ENCODE data around the gene LENG8.

The LENG8 gene

GRCh38 chr19:54484451-54484850 is 35.5 kb downstream of the LENG8 start:
- peaks cover 0 to 3% of the 10 kb centered on the region in 2 donors for H3K9me3 ChIP-seq (replicated peaks in 1 of 2; ENCODE audit: control insufficient read depth in 2 of 2, insufficient read depth in 1 of 2, low read depth in 1 of 2, low read length in 2 of 2)
- no CpG with 5 or more reads among the region's 10 CpGs for WGBS, 2 donors (ENCODE audit: extremely low coverage in 2 of 2, insufficient read length in 2 of 2, insufficient replicate concordance in 1 of 2)

GRCh38 chr19:54485851-54486250 is 36.9 kb downstream of the LENG8 start:
- no CpG with 5 or more reads among the region's 5 CpGs for WGBS, 2 donors (ENCODE audit: extremely low coverage in 2 of 2, insufficient read length in 2 of 2, insufficient replicate concordance in 1 of 2)
- Histone ChIP-seq H2AFZ (ENCODE audit: low read length) (no peak overlapping the region), H3K4me2 (ENCODE audit: insufficient read depth, low read length, poor library complexity, severe bottlenecking) (no peak overlapping the region), H2BK120ac (ENCODE audit: low read depth, low read length) (no peak overlapping the region), H3K9ac (ENCODE audit: low read depth, low read length, poor library complexity) (no peak overlapping the region), H3K18ac (ENCODE audit: low read length) (no peak overlapping the region), H3K4me3 (ENCODE audit: low read length in 2 of 2) (no peak overlapping the region), H2AK5ac (ENCODE audit: low read depth, low read length) (no peak overlapping the region), H3K14ac (ENCODE audit: low read length) (no peak overlapping the region), H2BK5ac (ENCODE audit: low read length) (no peak overlapping the region), H2BK15ac (ENCODE audit: low read length) (no peak overlapping the region), H3K9me3 (replicated peaks in 1 of 2; ENCODE audit: control insufficient read depth in 2 of 2, insufficient read depth in 1 of 2, low read depth in 1 of 2, low read length in 2 of 2) (peaks cover 0 to 4% of the 10 kb centered on the region in 2 donors), H3K27ac (replicated peaks; ENCODE audit: low read length) (no peak overlapping the region), H2BK12ac (ENCODE audit: low read length) (no peak overlapping the region), H3K4ac (ENCODE audit: low read length) (no peak overlapping the region), H3K36me3 (replicated peaks in 1 of 2; ENCODE audit: control insufficient read depth in 2 of 2, insufficient read depth in 2 of 2, low read length in 2 of 2) (no peaks in the 10 kb centered on the region), H3K27me3 (ENCODE audit: control insufficient read depth in 3 of 3, insufficient read depth in 3 of 3, low read depth in 1 of 3, low read length in 3 of 3) (peaks cover 0 to 16% (median 0%) of the 10 kb centered on the region in 3 experiments), H4K91ac (ENCODE audit: low read depth, low read length, poor library complexity) (no peak overlapping the region), H3K4me1 (ENCODE audit: control insufficient read depth in 2 of 2, insufficient read depth in 1 of 2, low read depth in 1 of 2, low read length in 2 of 2) (no peaks in the 10 kb centered on the region), H4K8ac (ENCODE audit: low read depth, low read length) (no peak overlapping the region), H3K79me1 (ENCODE audit: low read depth, low read length) (no peaks in the 10 kb centered on the region), H3K23ac (ENCODE audit: low read depth, low read length, poor library complexity) (no peak overlapping the region)
- DNase-seq (ENCODE audit: low spot score), result no peak

More at GRCh38 chr19:54484451-54484850, 35.5 kb downstream of the LENG8 start:
- H2BK12ac ChIP-seq (ENCODE audit: low read length), result no peak overlapping the region
- H3K4me3 ChIP-seq (ENCODE audit: low read length in 2 of 2), result no peak overlapping the region
- H2AFZ ChIP-seq (ENCODE audit: low read length), result no peak overlapping the region
- no peaks in the 10 kb centered on the region for H3K4me1 ChIP-seq (ENCODE audit: control insufficient read depth in 2 of 2, insufficient read depth in 1 of 2, low read depth in 1 of 2, low read length in 2 of 2)
- no peaks in the 10 kb centered on the region for H3K36me3 ChIP-seq (replicated peaks in 1 of 2; ENCODE audit: control insufficient read depth in 2 of 2, insufficient read depth in 2 of 2, low read length in 2 of 2)
- H3K9ac ChIP-seq (ENCODE audit: low read depth, low read length, poor library complexity), result no peak overlapping the region
- no peak overlapping the region for H2BK15ac ChIP-seq (ENCODE audit: low read length)
- no peak overlapping the region for H3K4ac ChIP-seq (ENCODE audit: low read length)
- H3K79me1 ChIP-seq (ENCODE audit: low read depth, low read length), result no peaks in the 10 kb centered on the region
- H3K23ac ChIP-seq (ENCODE audit: low read depth, low read length, poor library complexity), result no peak overlapping the region
- H4K8ac ChIP-seq (ENCODE audit: low read depth, low read length), result no peak overlapping the region
- H3K27me3 ChIP-seq (ENCODE audit: control insufficient read depth in 3 of 3, insufficient read depth in 3 of 3, low read depth in 1 of 3, low read length in 3 of 3), result peaks cover 0 to 9% (median 0%) of the 10 kb centered on the region in 3 experiments
- no peak overlapping the region for H2AK5ac ChIP-seq (ENCODE audit: low read depth, low read length)
- H3K18ac ChIP-seq (ENCODE audit: low read length), result no peak overlapping the region
- H4K91ac ChIP-seq (ENCODE audit: low read depth, low read length, poor library complexity), result no peak overlapping the region
- H3K14ac ChIP-seq (ENCODE audit: low read length), result no peak overlapping the region
- no peak overlapping the region for H3K4me2 ChIP-seq (ENCODE audit: insufficient read depth, low read length, poor library complexity, severe bottlenecking)
- H2BK120ac ChIP-seq (ENCODE audit: low read depth, low read length), result no peak overlapping the region
- H3K27ac ChIP-seq (replicated peaks; ENCODE audit: low read length), result no peak overlapping the region
- no peak overlapping the region for H2BK5ac ChIP-seq (ENCODE audit: low read length)
- no peak for DNase-seq (ENCODE audit: low spot score)

DNA sequence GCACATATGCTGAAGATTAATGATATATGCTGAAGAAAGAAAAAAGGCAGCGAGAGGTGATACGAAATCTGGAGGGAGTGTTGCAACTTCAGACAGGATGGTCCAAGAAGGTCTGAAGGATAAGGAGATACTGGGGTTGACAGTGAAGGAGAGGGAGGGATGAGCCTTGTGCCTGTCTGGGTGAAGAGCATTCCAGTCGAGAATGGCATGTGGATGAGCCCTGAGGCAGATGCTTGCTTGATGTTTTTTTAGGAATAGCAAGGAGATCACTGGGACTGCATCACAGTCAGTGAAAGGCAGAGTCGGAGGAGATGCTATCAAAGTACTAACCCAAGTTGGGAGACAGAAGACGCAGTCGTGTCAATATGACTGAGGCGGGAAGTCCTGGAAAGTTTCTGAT is 40.3 kb downstream of the LENG8 start:
- no peak overlapping the region for H2AK5ac ChIP-seq (ENCODE audit: low read depth, low read length)
- no peak overlapping the region for H2BK15ac ChIP-seq (ENCODE audit: low read length)
- H4K91ac ChIP-seq (ENCODE audit: low read depth, low read length, poor library complexity), result no peak overlapping the region
- H2AFZ ChIP-seq (ENCODE audit: low read length), result no peak overlapping the region
- H3K36me3 ChIP-seq (replicated peaks in 1 of 2; ENCODE audit: control insufficient read depth in 2 of 2, insufficient read depth in 2 of 2, low read length in 2 of 2), result no peaks in the 10 kb centered on the region
- no peak overlapping the region for H3K4ac ChIP-seq (ENCODE audit: low read length)
- no peak overlapping the region for H3K27ac ChIP-seq (replicated peaks; ENCODE audit: low read length)
- no peaks in the 10 kb centered on the region for H3K4me1 ChIP-seq (ENCODE audit: control insufficient read depth in 2 of 2, insufficient read depth in 1 of 2, low read depth in 1 of 2, low read length in 2 of 2)
- no CpG with 5 or more reads among the region's 7 CpGs for WGBS, 2 donors (ENCODE audit: extremely low coverage in 2 of 2, insufficient read length in 2 of 2, insufficient replicate concordance in 1 of 2)
- H3K9me3 ChIP-seq (replicated peaks in 1 of 2; ENCODE audit: control insufficient read depth in 2 of 2, insufficient read depth in 1 of 2, low read depth in 1 of 2, low read length in 2 of 2), result peaks cover 0 to 11% of the 10 kb centered on the region in 2 donors
- no peak overlapping the region for H3K9ac ChIP-seq (ENCODE audit: low read depth, low read length, poor library complexity)
- no peak overlapping the region for H3K14ac ChIP-seq (ENCODE audit: low read length)
- no peak overlapping the region for H3K4me3 ChIP-seq (ENCODE audit: low read length in 2 of 2)
- DNase-seq (ENCODE audit: low spot score), result no peak
- no peak overlapping the region for H2BK12ac ChIP-seq (ENCODE audit: low read length)
- H3K23ac ChIP-seq (ENCODE audit: low read depth, low read length, poor library complexity), result no peak overlapping the region
- peaks cover 0 to 15% (median 0%) of the 10 kb centered on the region in 3 experiments for H3K27me3 ChIP-seq (ENCODE audit: control insufficient read depth in 3 of 3, insufficient read depth in 3 of 3, low read depth in 1 of 3, low read length in 3 of 3)
- no peak overlapping the region for H3K4me2 ChIP-seq (ENCODE audit: insufficient read depth, low read length, poor library complexity, severe bottlenecking)
- H4K8ac ChIP-seq (ENCODE audit: low read depth, low read length), result no peak overlapping the region
- no peak overlapping the region for H2BK120ac ChIP-seq (ENCODE audit: low read depth, low read length)
- no peak overlapping the region for H3K18ac ChIP-seq (ENCODE audit: low read length)
- no peaks in the 10 kb centered on the region for H3K79me1 ChIP-seq (ENCODE audit: low read depth, low read length)
- no peak overlapping the region for H2BK5ac ChIP-seq (ENCODE audit: low read length)

GRCh38 chr19:54489766-54490165 is 40.8 kb downstream of the LENG8 start:
- no peaks in the 10 kb centered on the region for H3K36me3 ChIP-seq (replicated peaks in 1 of 2; ENCODE audit: control insufficient read depth in 2 of 2, insufficient read depth in 2 of 2, low read length in 2 of 2)
- no peak overlapping the region for H2BK12ac ChIP-seq (ENCODE audit: low read length)
- H2BK120ac ChIP-seq (ENCODE audit: low read depth, low read length), result no peak overlapping the region
- H3K4me1 ChIP-seq (ENCODE audit: control insufficient read depth in 2 of 2, insufficient read depth in 1 of 2, low read depth in 1 of 2, low read length in 2 of 2), result no peaks in the 10 kb centered on the region
- no peak overlapping the region for H3K14ac ChIP-seq (ENCODE audit: low read length)
- no peak overlapping the region for H3K9ac ChIP-seq (ENCODE audit: low read depth, low read length, poor library complexity)
- H3K79me1 ChIP-seq (ENCODE audit: low read depth, low read length), result no peaks in the 10 kb centered on the region
- H2AFZ ChIP-seq (ENCODE audit: low read length), result no peak overlapping the region
- H3K27ac ChIP-seq (replicated peaks; ENCODE audit: low read length), result no peak overlapping the region
- no peak overlapping the region for H2AK5ac ChIP-seq (ENCODE audit: low read depth, low read length)
- WGBS, 2 donors (ENCODE audit: extremely low coverage in 2 of 2, insufficient read length in 2 of 2, insufficient replicate concordance in 1 of 2), result no CpG with 5 or more reads among the region's 9 CpGs
- peaks cover 0 to 12% (median 0%) of the 10 kb centered on the region in 3 experiments for H3K27me3 ChIP-seq (ENCODE audit: control insufficient read depth in 3 of 3, insufficient read depth in 3 of 3, low read depth in 1 of 3, low read length in 3 of 3)
- no peak overlapping the region for H3K23ac ChIP-seq (ENCODE audit: low read depth, low read length, poor library complexity)
- H2BK15ac ChIP-seq (ENCODE audit: low read length), result no peak overlapping the region
- no peak overlapping the region for H2BK5ac ChIP-seq (ENCODE audit: low read length)
- H4K91ac ChIP-seq (ENCODE audit: low read depth, low read length, poor library complexity), result no peak overlapping the region
- H3K18ac ChIP-seq (ENCODE audit: low read length), result no peak overlapping the region
- no peak overlapping the region for H3K4me2 ChIP-seq (ENCODE audit: insufficient read depth, low read length, poor library complexity, severe bottlenecking)
- peaks cover 0 to 11% of the 10 kb centered on the region in 2 donors for H3K9me3 ChIP-seq (replicated peaks in 1 of 2; ENCODE audit: control insufficient read depth in 2 of 2, insufficient read depth in 1 of 2, low read depth in 1 of 2, low read length in 2 of 2)
- H4K8ac ChIP-seq (ENCODE audit: low read depth, low read length), result no peak overlapping the region
- no peak for DNase-seq (ENCODE audit: low spot score)
- H3K4ac ChIP-seq (ENCODE audit: low read length), result no peak overlapping the region
- H3K4me3 ChIP-seq (ENCODE audit: low read length in 2 of 2), result no peak overlapping the region
